ENCODE measurements around the gene SLC8B1.

DNA sequence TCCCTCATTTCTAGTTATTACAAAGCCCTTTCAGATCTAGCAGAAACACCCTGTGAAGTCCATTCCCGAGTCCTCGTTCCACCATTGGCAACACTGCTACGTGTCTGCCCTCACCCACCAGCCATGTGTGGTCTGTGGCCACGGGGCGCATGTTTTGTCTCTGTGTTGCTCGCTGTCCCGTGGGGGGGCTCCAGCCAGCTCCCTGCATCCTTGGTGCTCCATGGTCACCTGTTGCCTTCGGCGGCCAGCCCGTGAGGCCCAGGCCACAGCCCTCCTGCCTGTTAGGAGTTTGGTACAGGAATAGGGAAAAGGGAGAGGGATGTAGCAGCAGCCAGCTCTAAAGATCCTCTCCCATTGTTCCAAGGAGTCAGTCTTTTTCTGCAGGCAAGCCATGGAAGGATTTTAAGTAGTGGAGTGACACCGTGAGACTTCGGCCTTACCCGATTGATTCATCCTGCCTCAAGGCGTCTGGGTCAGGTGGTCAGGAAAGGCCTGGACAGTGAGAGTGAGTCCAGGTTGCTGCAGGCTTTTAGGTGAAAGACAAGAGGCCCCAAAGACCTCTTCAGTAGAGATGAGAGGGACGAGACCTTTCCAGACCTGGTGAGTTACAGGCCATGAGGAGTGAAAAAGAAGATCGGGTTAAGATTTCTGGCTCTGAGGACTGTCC is 83.4 kb downstream of the SLC8B1 start:
- TF ChIP-seq GATA3 (IDR thresholded peaks at IDR 0.05; ENCODE audit: low read depth, low read length), result no peak
- TF ChIP-seq GATA2 (IDR thresholded peaks at IDR 0.05; ENCODE audit: low read depth, low read length), result no peak
